Panc1 (cell line): Measurements from ENCODE around the gene ELANE. TPM values are rescaled to one million over a fixed set of nuclear protein-coding genes. Genes with fewer than 3 reads are reported as not detected.
"Not testable (repeated sequence)": the region's sequence is repeated elsewhere in the genome, so short reads cannot be mapped to it uniquely, and the experiment has no call there.

ENCODE experiments used
- ATAC-seq: fragments of 200-7000 bp; cut with Tn5 transposase; 2 replicates; pipeline ENCODE4 v1.9.1; 2020; ENCODE audit warnings: mild to moderate bottlenecking, moderate library complexity
- BruUV-seq: library from RNA; stranded (reverse); fragments of 400-500 nt; replicated peaks from 2 replicates; lab custom pipeline; 2021; lab: Mats Ljungman, UMichigan
- CTCF ChIA-PET: fragments of 300-600 bp; sonication (Branson Sonifier 250); formaldehyde crosslinking; loops from one replicate; lab custom pipeline; 2022; ENCODE audit warnings: antibody characterized with exemption; lab: Charles Lee
- POLR2A ChIA-PET: fragments of 300-600 bp; sonication (Branson Sonifier 250); formaldehyde crosslinking; loops from one replicate; lab custom pipeline; 2022; ENCODE audit warnings: antibody characterized with exemption; lab: Charles Lee
- DNase-seq: peaks from one replicate; pipeline ENCODE4 v3.0.0-alpha.2; 2010; ENCODE audit warnings: low read depth, low spot score
- H3K27ac ChIP-seq: 2 replicates; pipeline ENCODE4 v1.5.1; 2011; ENCODE audit warnings: mild to moderate bottlenecking, low read length, inconsistent platforms
- H3K27me3 ChIP-seq: fragments of 200-500 bp; sonication (Bioruptor generic); 2 replicates; pipeline ENCODE4 v1.6.0; 2014; ENCODE audit warnings: low read length, inconsistent platforms; ENCODE audit not compliant: control insufficient read depth, insufficient read depth
- H3K36me3 ChIP-seq: fragments of 200-500 bp; sonication (Bioruptor generic); 2 replicates; pipeline ENCODE4 v1.5.1; 2014; ENCODE audit warnings: inconsistent platforms, mild to moderate bottlenecking, low read length, moderate library complexity; ENCODE audit not compliant: control insufficient read depth, insufficient read depth
- H3K4me1 ChIP-seq: 2 replicates; pipeline ENCODE4 v1.5.1; 2011; ENCODE audit warnings: inconsistent platforms, mild to moderate bottlenecking, low read length, moderate library complexity; ENCODE audit not compliant: control insufficient read depth, insufficient read depth
- H3K4me3 ChIP-seq, 2 experiments: 2 replicates each; pipeline ENCODE4 v1.5.1; 2011 to 2012; ENCODE audit warnings: low read depth in 2 of 2, low read length in 2 of 2, mild to moderate bottlenecking in 2 of 2, inconsistent platforms in 1 of 2, moderate library complexity in 1 of 2
- H3K9me3 ChIP-seq: fragments of 200-500 bp; sonication (Bioruptor generic); 2 replicates; pipeline ENCODE4 v1.5.1; 2014; ENCODE audit warnings: low read depth, mild to moderate bottlenecking, inconsistent platforms, low read length, moderate library complexity; ENCODE audit not compliant: control insufficient read depth, insufficient read depth
- POLR2AphosphoS5 ChIP-seq: IDR thresholded peaks from 2 replicates; pipeline ENCODE4 v1.6.1; 2012; ENCODE audit warnings: mild to moderate bottlenecking, low read depth, low read length, moderate library complexity
- SIN3A ChIP-seq: IDR thresholded peaks from 2 replicates; pipeline ENCODE4 v1.6.1; 2012; ENCODE audit warnings: low read depth, mild to moderate bottlenecking, low read length, moderate library complexity, borderline replicate concordance; ENCODE audit not compliant: insufficient read depth
- TCF7L2 ChIP-seq: IDR thresholded peaks from 2 replicates; pipeline ENCODE4 v1.6.1; 2011; ENCODE audit warnings: mild to moderate bottlenecking, low read depth, low read length, inconsistent platforms
- in situ Hi-C: cut with HindIII; loops from 2 replicates; pipeline ENCODE4 v1.10.0; 2016; ENCODE audit warnings: low sequenced_read_pairs, low pct_unique_long_range_greater_than_20kb
- intact Hi-C: fragments of 100-400 bp; cut with micrococcal nuclease; formaldehyde crosslinking; loops from one replicate; pipeline ENCODE4 v1.10.0; 2022; ENCODE audit not compliant: unreplicated experiment
- total RNA-seq: library from RNA; stranded (reverse); gene quantifications from one replicate; pipeline ENCODE4 v1.2.1, GENCODE V29; 2021; ENCODE audit not compliant: unreplicated experiment
- TF ChIP-seq, protein P1 (sequence below): fragments of 450-650 bp; IDR thresholded peaks from 2 replicates; pipeline ENCODE4 v1.5.1; 2017; ENCODE audit warnings: mild to moderate bottlenecking
- TF ChIP-seq, protein P2 (sequence below), 2 experiments: IDR thresholded peaks; 2 replicates each; pipeline ENCODE4 v1.6.1; 2011 to 2012; ENCODE audit warnings: low read depth in 2 of 2, control low read depth in 1 of 2, low read length in 1 of 2, mild to moderate bottlenecking in 1 of 2, moderate library complexity in 1 of 2; ENCODE audit not compliant: insufficient read depth in 1 of 2

The ELANE gene
- total RNA-seq, 1 experiment from 2014 or later, result 0.57 TPM

DNA sequence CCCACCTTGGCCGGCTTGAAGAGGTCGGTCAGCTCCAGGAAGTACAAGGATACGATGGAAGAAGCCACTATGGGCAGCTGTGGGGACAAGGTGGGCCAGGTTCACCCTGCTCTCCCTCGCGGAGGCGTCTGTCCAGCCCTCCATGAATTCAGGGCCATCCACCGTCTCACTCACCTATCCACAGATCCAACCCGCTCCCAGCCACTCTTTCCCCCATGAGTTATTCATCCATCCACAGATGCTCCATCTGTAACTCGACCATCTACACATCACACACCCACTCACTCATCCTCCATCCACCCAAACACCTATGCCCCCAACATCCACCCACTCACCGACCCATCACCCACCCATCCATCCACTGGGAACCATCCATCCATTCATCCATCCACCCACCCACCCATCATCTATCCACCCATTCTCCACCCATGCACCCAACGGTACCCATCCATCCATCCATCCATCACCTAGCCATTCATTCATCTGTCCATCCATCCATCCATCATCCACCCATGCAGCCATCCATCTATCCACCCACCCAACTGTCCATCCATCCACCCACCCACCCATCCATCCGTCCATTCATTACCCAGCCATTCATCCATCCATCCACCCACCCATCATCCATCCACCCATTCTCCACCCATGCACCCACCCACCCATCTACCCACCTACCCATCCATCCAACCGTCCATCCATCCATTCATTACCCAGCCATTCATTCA lies 36.2 kb upstream of the ELANE start:
- no peak overlapping the region for H3K27ac ChIP-seq
- POLR2A ChIA-PET, result no interaction called here
- intact Hi-C loops, result no loop called here
- peak; percentile 3; the same call in 1 of the 2 replicates for ATAC-seq
- in situ Hi-C loops, result no loop called here
- no peaks in the 10 kb centered on the region for H3K4me1 ChIP-seq
- CTCF ChIA-PET, result no interaction called here
- no TSS peak for BruUV-seq
- no peaks in the 10 kb centered on the region for H3K27me3 ChIP-seq
- TF ChIP-seq, protein P1, sequence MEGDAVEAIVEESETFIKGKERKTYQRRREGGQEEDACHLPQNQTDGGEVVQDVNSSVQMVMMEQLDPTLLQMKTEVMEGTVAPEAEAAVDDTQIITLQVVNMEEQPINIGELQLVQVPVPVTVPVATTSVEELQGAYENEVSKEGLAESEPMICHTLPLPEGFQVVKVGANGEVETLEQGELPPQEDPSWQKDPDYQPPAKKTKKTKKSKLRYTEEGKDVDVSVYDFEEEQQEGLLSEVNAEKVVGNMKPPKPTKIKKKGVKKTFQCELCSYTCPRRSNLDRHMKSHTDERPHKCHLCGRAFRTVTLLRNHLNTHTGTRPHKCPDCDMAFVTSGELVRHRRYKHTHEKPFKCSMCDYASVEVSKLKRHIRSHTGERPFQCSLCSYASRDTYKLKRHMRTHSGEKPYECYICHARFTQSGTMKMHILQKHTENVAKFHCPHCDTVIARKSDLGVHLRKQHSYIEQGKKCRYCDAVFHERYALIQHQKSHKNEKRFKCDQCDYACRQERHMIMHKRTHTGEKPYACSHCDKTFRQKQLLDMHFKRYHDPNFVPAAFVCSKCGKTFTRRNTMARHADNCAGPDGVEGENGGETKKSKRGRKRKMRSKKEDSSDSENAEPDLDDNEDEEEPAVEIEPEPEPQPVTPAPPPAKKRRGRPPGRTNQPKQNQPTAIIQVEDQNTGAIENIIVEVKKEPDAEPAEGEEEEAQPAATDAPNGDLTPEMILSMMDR, result no peak
- TF ChIP-seq POLR2AphosphoS5, result 0 out of 2 replicates have a peak, but pooled peaks have one; percentile 31
- H3K4me3 ChIP-seq, result no peak overlapping the region
- no peak for DNase-seq
- no peaks in the 10 kb centered on the region; the same call in 1 of the 2 replicates for H3K36me3 ChIP-seq
- no peaks in the 10 kb centered on the region for H3K9me3 ChIP-seq

DNA sequence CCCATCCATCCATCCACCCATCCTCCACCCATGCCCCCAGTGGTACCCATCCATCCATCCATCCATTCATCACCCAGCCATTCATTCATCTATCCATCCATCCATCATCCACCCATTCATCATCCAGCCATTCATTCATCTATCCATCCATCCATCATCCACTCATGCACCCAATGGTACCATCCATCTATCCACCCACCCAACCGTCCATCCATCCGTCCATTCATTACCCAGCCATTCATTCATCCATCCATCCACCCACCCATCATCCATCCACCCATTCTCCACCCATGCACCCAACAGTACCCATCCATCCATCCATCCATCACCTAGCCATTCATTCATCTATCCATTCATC lies 35.6 kb upstream of the ELANE start:
- CTCF ChIA-PET, result no interaction called here
- in situ Hi-C loops, result no loop called here
- ATAC-seq, result no peak
- POLR2A ChIA-PET, result no interaction called here
- H3K4me1 ChIP-seq, result no peaks in the 10 kb centered on the region
- intact Hi-C loops, result no loop called here
- no TSS peak for BruUV-seq
- H3K4me3 ChIP-seq, result no peak overlapping the region
- TF ChIP-seq, protein P2, sequence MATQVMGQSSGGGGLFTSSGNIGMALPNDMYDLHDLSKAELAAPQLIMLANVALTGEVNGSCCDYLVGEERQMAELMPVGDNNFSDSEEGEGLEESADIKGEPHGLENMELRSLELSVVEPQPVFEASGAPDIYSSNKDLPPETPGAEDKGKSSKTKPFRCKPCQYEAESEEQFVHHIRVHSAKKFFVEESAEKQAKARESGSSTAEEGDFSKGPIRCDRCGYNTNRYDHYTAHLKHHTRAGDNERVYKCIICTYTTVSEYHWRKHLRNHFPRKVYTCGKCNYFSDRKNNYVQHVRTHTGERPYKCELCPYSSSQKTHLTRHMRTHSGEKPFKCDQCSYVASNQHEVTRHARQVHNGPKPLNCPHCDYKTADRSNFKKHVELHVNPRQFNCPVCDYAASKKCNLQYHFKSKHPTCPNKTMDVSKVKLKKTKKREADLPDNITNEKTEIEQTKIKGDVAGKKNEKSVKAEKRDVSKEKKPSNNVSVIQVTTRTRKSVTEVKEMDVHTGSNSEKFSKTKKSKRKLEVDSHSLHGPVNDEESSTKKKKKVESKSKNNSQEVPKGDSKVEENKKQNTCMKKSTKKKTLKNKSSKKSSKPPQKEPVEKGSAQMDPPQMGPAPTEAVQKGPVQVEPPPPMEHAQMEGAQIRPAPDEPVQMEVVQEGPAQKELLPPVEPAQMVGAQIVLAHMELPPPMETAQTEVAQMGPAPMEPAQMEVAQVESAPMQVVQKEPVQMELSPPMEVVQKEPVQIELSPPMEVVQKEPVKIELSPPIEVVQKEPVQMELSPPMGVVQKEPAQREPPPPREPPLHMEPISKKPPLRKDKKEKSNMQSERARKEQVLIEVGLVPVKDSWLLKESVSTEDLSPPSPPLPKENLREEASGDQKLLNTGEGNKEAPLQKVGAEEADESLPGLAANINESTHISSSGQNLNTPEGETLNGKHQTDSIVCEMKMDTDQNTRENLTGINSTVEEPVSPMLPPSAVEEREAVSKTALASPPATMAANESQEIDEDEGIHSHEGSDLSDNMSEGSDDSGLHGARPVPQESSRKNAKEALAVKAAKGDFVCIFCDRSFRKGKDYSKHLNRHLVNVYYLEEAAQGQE (IDR thresholded peaks at IDR 0.05; ENCODE audit: insufficient read depth in 1 of 2, low read depth in 2 of 2, low read length in 1 of 2), result no peak
- TF ChIP-seq, protein P1, result no peak
- TF ChIP-seq TCF7L2 (no peak), SIN3A (no peak), POLR2AphosphoS5 (no peak)
- no peak for DNase-seq
- no peaks in the 10 kb centered on the region for H3K27me3 ChIP-seq
- H3K36me3 ChIP-seq, result no peaks in the 10 kb centered on the region
- no peaks in the 10 kb centered on the region for H3K9me3 ChIP-seq
- no peak overlapping the region for H3K27ac ChIP-seq

DNA sequence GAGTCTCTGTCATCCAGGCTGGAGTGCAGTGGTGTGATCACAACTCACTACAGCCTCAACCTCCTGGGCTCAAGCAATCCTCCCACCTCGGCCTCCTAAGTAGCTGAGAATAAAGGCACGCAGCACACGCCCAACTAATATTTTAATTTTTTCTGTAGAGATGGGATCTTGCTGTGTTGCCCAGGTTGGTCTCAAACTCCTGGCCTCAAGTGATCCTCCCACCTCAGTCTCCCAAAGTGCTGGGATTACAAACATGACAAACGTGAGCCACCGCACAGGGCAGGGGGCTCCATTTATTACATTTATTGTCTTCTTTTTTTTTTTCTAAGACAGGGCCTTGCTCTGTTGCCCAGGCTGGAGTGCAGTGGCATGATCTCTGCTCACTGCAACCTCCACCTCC lies 31.9 kb upstream of the ELANE start:
- H3K4me3 ChIP-seq, BruUV-seq, H3K27me3 ChIP-seq, H3K4me1 ChIP-seq, CTCF ChIA-PET, ATAC-seq, in situ Hi-C loops, H3K27ac ChIP-seq, H3K36me3 ChIP-seq, POLR2A ChIA-PET, intact Hi-C loops, H3K9me3 ChIP-seq, DNase-seq: not testable (repeated sequence)
